ENCODE data around the gene PPP2CA. TPM values are rescaled to one million over a fixed set of nuclear protein-coding genes. Genes with fewer than 3 reads are reported as not detected.
"Not testable (repeated sequence)": the region's sequence is repeated elsewhere in the genome, so short reads cannot be mapped to it uniquely, and the experiment has no call there.

Gene PPP2CA
- total RNA-seq, 2 experiments from 2014 or later = 148 to 154 TPM

GRCh38 chr5:134174841-134175839 is 50.7 kb downstream of the PPP2CA start:
- Mint-ChIP-seq H3K36me3 (ENCODE audit: low read depth) (peaks cover 37% of the 10 kb centered on the region), H3K27me3 (no peaks in the 10 kb centered on the region), H3K4me1 (peaks cover 44% of the 10 kb centered on the region), H3K27ac (peak overlapping the region; percentile 95), H3K4me3 (peak overlapping the region; percentile 98), H3K9me3 (ENCODE audit: low read depth) (no peaks in the 10 kb centered on the region)
- intact Hi-C loops (cut with DNase I, micrococcal nuclease) = loop anchor here in 1 of 2 experiments (5.0 kb wide), 1 partner anchor 58 kb away; no protein-coding TSS in a partner anchor
- DNase-seq (no peak), ATAC-seq (peak; percentile 3)
- ChIA-PET POLR2A (interaction anchor here (0.6 to 2.8 kb wide), 8 partner anchors 10 to 197 kb away, joined by 3 to 29 read pairs (median 4); partner anchors contain the start of genes PPP2CA and VDAC1), CTCF (interaction anchor here (0.6 to 1.2 kb wide), 3 partner anchors 105 to 560 kb away, joined by 3 to 4 read pairs (median 4); no protein-coding TSS in a partner anchor)

GRCh38 chr5:134171972-134172371 is 53.9 kb downstream of the PPP2CA start:
- Mint-ChIP-seq H3K36me3 (ENCODE audit: low read depth) (peaks cover 48% of the 10 kb centered on the region), H3K4me3 (no peak overlapping the region), H3K27me3 (no peaks in the 10 kb centered on the region), H3K4me1 (peaks cover 49% of the 10 kb centered on the region), H3K27ac (peak overlapping the region; percentile 56), H3K9me3 (ENCODE audit: low read depth) (no peaks in the 10 kb centered on the region)
- ChIA-PET POLR2A (interaction anchor here (0.6 to 1.5 kb wide), 5 partner anchors 18 to 464 kb away, joined by 3 to 5 read pairs (median 3); no protein-coding TSS in a partner anchor), CTCF (interaction anchor here (0.7 to 3.3 kb wide), 6 partner anchors 8 to 132 kb away, joined by 3 to 11 read pairs (median 4); no protein-coding TSS in a partner anchor)
- intact Hi-C loops (cut with DNase I, micrococcal nuclease) = no loop called here
- no peak for ATAC-seq
- DNase-seq = peak; percentile 32

GRCh38 chr5:134162592-134162991 is 63.3 kb downstream of the PPP2CA start:
- Mint-ChIP-seq H3K4me3 (no peak overlapping the region), H3K27ac (no peak overlapping the region), H3K9me3 (ENCODE audit: low read depth) (no peaks in the 10 kb centered on the region), H3K4me1 (peaks cover 40% of the 10 kb centered on the region), H3K36me3 (ENCODE audit: low read depth) (peaks cover 67% of the 10 kb centered on the region), H3K27me3 (no peaks in the 10 kb centered on the region)
- POLR2A ChIA-PET = interaction anchor here (0.7 to 1.1 kb wide), 2 partner anchors 9 to 41 kb away, joined by 3 to 7 read pairs; no protein-coding TSS in a partner anchor
- ATAC-seq = no peak
- intact Hi-C loops (cut with DNase I, micrococcal nuclease) = no loop called here
- CTCF ChIA-PET = interaction anchor here (0.6 to 2.7 kb wide), 4 partner anchors 9 to 89 kb away, joined by 3 to 10 read pairs (median 6); no protein-coding TSS in a partner anchor
- no peak for DNase-seq

- ATAC-seq (peak; percentile 82), DNase-seq (no peak)
- H3K9me3 Mint-ChIP-seq (ENCODE audit: low read depth) = no peaks in the 10 kb centered on the region
- ChIA-PET CTCF (interaction anchor here (0.6 to 2.7 kb wide), 12 partner anchors 9 to 183 kb away, joined by 3 to 11 read pairs (median 5); no protein-coding TSS in a partner anchor), POLR2A (interaction anchor here (0.6 to 1.1 kb wide), 4 partner anchors 9 to 221 kb away, joined by 3 to 7 read pairs (median 4); no protein-coding TSS in a partner anchor)
- H3K36me3 Mint-ChIP-seq (ENCODE audit: low read depth) = peaks cover 66% of the 10 kb centered on the region
- no peaks in the 10 kb centered on the region for H3K27me3 Mint-ChIP-seq
- peak overlapping the region; percentile 60 for H3K27ac Mint-ChIP-seq
- H3K4me3 Mint-ChIP-seq = no peak overlapping the region
- H3K4me1 Mint-ChIP-seq = peaks cover 43% of the 10 kb centered on the region
- intact Hi-C loops (cut with DNase I, micrococcal nuclease) = no loop called here
Observed at GRCh38 chr5:134161513-134162395, 64.1 kb downstream of the PPP2CA start.

GRCh38 chr5:134153657-134154056 is 72.2 kb downstream of the PPP2CA start:
- Mint-ChIP-seq H3K27me3 (no peaks in the 10 kb centered on the region), H3K36me3 (ENCODE audit: low read depth) (peaks cover 69% of the 10 kb centered on the region), H3K4me3 (no peak overlapping the region), H3K4me1 (peaks cover 70% of the 10 kb centered on the region), H3K9me3 (ENCODE audit: low read depth) (no peaks in the 10 kb centered on the region), H3K27ac (peak overlapping the region; percentile 69)
- no peak for DNase-seq
- POLR2A ChIA-PET = interaction anchor here (0.7 to 1.8 kb wide), 8 partner anchors 9 to 609 kb away, joined by 3 to 8 read pairs (median 3); no protein-coding TSS in a partner anchor
- intact Hi-C loops (cut with DNase I, micrococcal nuclease) = no loop called here
- ATAC-seq = peak; percentile 55
- CTCF ChIA-PET = interaction anchor here (0.6 to 6.5 kb wide), 15 partner anchors 8 to 433 kb away, joined by 3 to 58 read pairs (median 5); partner anchors contain the start of gene PPP2CA

GRCh38 chr5:134153241-134153640 is 72.6 kb downstream of the PPP2CA start:
- Mint-ChIP-seq H3K4me3 (no peak overlapping the region), H3K36me3 (ENCODE audit: low read depth) (peaks cover 65% of the 10 kb centered on the region), H3K4me1 (peaks cover 68% of the 10 kb centered on the region), H3K27ac (peak overlapping the region; percentile 69), H3K9me3 (ENCODE audit: low read depth) (no peaks in the 10 kb centered on the region), H3K27me3 (no peaks in the 10 kb centered on the region)
- ATAC-seq (no peak), DNase-seq (no peak)
- intact Hi-C loops (cut with DNase I, micrococcal nuclease) = no loop called here
- POLR2A ChIA-PET = interaction anchor here (0.5 to 1.8 kb wide), 11 partner anchors 9 to 609 kb away, joined by 3 to 8 read pairs (median 3); no protein-coding TSS in a partner anchor
- CTCF ChIA-PET = interaction anchor here (1.0 to 6.5 kb wide), 13 partner anchors 8 to 434 kb away, joined by 3 to 58 read pairs (median 5); partner anchors contain the start of gene PPP2CA

GRCh38 chr5:134152173-134152832 is 73.6 kb downstream of the PPP2CA start:
- H3K36me3 Mint-ChIP-seq (ENCODE audit: low read depth) = peaks cover 55% of the 10 kb centered on the region
- H3K4me3 Mint-ChIP-seq; ATAC-seq; H3K27me3 Mint-ChIP-seq; H3K9me3 Mint-ChIP-seq (ENCODE audit: low read depth); intact Hi-C loops (cut with DNase I, micrococcal nuclease); DNase-seq: not testable (repeated sequence)
- POLR2A ChIA-PET = interaction anchor here (0.5 to 1.8 kb wide), 4 partner anchors 10 to 155 kb away, joined by 3 to 8 read pairs (median 4); no protein-coding TSS in a partner anchor
- H3K27ac Mint-ChIP-seq = peak overlapping the region; percentile 80
- peaks cover 61% of the 10 kb centered on the region for H3K4me1 Mint-ChIP-seq
- CTCF ChIA-PET = interaction anchor here (0.9 to 6.5 kb wide), 10 partner anchors 9 to 435 kb away, joined by 3 to 58 read pairs (median 5); no protein-coding TSS in a partner anchor

GRCh38 chr5:134151723-134152122 is 74.2 kb downstream of the PPP2CA start:
- peaks cover 61% of the 10 kb centered on the region for H3K4me1 Mint-ChIP-seq
- no peaks in the 10 kb centered on the region for H3K27me3 Mint-ChIP-seq
- intact Hi-C loops (cut with DNase I, micrococcal nuclease) = no loop called here
- ATAC-seq = no peak
- H3K9me3 Mint-ChIP-seq (ENCODE audit: low read depth) = no peaks in the 10 kb centered on the region
- ChIA-PET POLR2A (interaction anchor here (0.6 kb wide), 1 partner anchor 143 kb away, joined by 3 read pairs; no protein-coding TSS in a partner anchor), CTCF (interaction anchor here (0.7 to 20.4 kb wide), 7 partner anchors 9 to 114 kb away, joined by 4 to 554 read pairs (median 9); no protein-coding TSS in a partner anchor)
- H3K36me3 Mint-ChIP-seq (ENCODE audit: low read depth) = peaks cover 56% of the 10 kb centered on the region
- H3K27ac Mint-ChIP-seq = peak overlapping the region; percentile 66
- no peak for DNase-seq
- no peak overlapping the region for H3K4me3 Mint-ChIP-seq

GRCh38 chr5:134149571-134150303 is 76.1 kb downstream of the PPP2CA start:
- ATAC-seq = no peak
- intact Hi-C loops (cut with DNase I, micrococcal nuclease) = no loop called here
- Mint-ChIP-seq H3K4me3 (no peak overlapping the region), H3K27me3 (no peaks in the 10 kb centered on the region), H3K4me1 (peaks cover 63% of the 10 kb centered on the region), H3K9me3 (ENCODE audit: low read depth) (no peaks in the 10 kb centered on the region), H3K36me3 (ENCODE audit: low read depth) (peaks cover 58% of the 10 kb centered on the region), H3K27ac (peak overlapping the region; percentile 79)
- ChIA-PET CTCF (interaction anchor here (0.6 to 20.4 kb wide), 11 partner anchors 9 to 181 kb away, joined by 3 to 554 read pairs (median 5); no protein-coding TSS in a partner anchor), POLR2A (interaction anchor here (0.5 to 1.1 kb wide), 4 partner anchors 9 to 226 kb away, joined by 3 to 7 read pairs (median 4); no protein-coding TSS in a partner anchor)
- DNase-seq = no peak
